ENCODE data around the gene NTN1. TPM values are rescaled to one million over a fixed set of nuclear protein-coding genes. Genes with fewer than 3 reads are reported as not detected.
A peak's percentile ranks its signal among the peaks of the same experiment; 100 is the strongest.

Gene NTN1
- total RNA-seq, 1 donor from 2014 or later, result 29.6 TPM

- H3K27ac ChIP-seq, result no peak overlapping the region
- intact Hi-C loops (cut with DNase I), result no loop called here
- H3K9me3 ChIP-seq, result no peaks in the 10 kb centered on the region
- H3K4me3 ChIP-seq, result no peak overlapping the region
- no peaks in the 10 kb centered on the region for H3K27me3 ChIP-seq
- H3K36me3 ChIP-seq, result no peaks in the 10 kb centered on the region
- H3K4me1 ChIP-seq, result peaks cover 7 to 13% of the 10 kb centered on the region in 2 donors
- no peak for DNase-seq (ENCODE audit: low spot score in 2 of 2)
- TF ChIP-seq, protein P1, sequence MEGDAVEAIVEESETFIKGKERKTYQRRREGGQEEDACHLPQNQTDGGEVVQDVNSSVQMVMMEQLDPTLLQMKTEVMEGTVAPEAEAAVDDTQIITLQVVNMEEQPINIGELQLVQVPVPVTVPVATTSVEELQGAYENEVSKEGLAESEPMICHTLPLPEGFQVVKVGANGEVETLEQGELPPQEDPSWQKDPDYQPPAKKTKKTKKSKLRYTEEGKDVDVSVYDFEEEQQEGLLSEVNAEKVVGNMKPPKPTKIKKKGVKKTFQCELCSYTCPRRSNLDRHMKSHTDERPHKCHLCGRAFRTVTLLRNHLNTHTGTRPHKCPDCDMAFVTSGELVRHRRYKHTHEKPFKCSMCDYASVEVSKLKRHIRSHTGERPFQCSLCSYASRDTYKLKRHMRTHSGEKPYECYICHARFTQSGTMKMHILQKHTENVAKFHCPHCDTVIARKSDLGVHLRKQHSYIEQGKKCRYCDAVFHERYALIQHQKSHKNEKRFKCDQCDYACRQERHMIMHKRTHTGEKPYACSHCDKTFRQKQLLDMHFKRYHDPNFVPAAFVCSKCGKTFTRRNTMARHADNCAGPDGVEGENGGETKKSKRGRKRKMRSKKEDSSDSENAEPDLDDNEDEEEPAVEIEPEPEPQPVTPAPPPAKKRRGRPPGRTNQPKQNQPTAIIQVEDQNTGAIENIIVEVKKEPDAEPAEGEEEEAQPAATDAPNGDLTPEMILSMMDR (IDR thresholded peaks at IDR 0.05), result no peak
These were observed 59.1 kb downstream of the NTN1 start for GRCh38 chr17:9080296-9080914.

DNA sequence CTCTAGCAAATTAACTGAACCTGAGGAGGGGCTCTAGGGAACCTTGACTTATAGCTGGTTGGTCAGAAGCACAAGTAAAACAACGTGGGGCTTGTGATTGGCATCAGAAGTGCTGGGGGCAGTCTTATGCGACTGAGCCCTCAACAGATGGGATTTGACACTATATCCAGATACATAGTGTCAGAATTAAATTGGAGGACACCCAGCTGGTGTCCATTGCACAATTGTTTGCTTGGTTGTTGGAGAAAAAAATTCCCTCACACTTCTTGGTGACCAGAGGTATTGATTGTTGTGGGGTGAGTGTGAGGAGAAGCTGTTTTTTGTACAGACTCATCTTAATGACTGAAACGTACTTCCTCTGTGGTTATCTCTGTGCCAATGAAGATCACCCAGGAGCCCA is 59.7 kb downstream of the NTN1 start:
- Histone ChIP-seq H3K9me3 (no peaks in the 10 kb centered on the region), H3K27ac (no peak overlapping the region), H3K4me3 (no peak overlapping the region), H3K27me3 (no peaks in the 10 kb centered on the region), H3K36me3 (no peaks in the 10 kb centered on the region), H3K4me1 (peaks cover 7 to 11% of the 10 kb centered on the region in 2 donors)
- TF ChIP-seq, protein P1 (IDR thresholded peaks at IDR 0.05), result no peak
- DNase-seq (ENCODE audit: low spot score in 2 of 2), result no peak
- intact Hi-C loops (cut with DNase I), result no loop called here

DNA sequence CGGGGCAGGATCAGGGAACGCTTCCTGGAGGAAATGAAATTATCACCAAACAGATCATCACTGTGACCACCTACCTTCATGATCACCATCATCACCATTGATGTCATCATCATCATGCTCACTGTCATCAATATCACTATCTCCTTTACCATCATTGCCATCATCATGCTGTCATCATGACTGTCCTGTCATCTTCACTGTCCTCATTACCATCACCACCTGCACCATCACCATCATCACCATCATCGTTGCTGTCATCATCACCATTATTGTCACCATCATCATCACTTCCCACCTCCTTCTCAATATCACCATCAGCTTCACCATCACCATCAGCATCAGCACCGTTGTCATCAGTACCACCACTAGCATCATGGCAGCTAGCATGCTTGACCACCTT is 65.3 kb downstream of the NTN1 start:
- no peak overlapping the region for H3K27ac ChIP-seq
- TF ChIP-seq, protein P1 (IDR thresholded peaks at IDR 0.05), result no peak
- no peaks in the 10 kb centered on the region for H3K9me3 ChIP-seq
- DNase-seq (ENCODE audit: low spot score in 2 of 2), result no peak
- peaks cover 7 to 15% of the 10 kb centered on the region in 2 donors for H3K4me1 ChIP-seq
- no peaks in the 10 kb centered on the region for H3K36me3 ChIP-seq
- H3K4me3 ChIP-seq, result no peak overlapping the region
- intact Hi-C loops (cut with DNase I), result no loop called here
- no peaks in the 10 kb centered on the region for H3K27me3 ChIP-seq

DNA sequence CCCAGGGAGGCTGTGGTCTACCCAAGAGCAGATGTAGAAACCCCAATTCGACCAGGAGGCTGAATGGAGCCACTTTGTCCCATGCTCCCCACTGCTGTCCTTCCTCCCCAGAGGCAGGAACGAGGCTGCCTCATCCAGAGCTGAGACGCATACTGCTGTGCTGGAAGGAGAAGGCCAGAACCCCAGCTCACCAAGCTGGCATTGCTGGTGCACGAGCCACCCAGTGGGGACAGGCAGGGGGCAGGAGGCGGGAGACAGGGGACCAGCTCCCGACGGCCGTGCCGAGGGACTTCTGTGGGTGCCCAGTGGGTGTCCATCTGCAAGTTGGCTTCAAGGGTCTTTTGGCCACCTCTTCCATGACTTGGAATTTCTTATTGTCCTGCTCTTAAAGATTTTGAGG is 66.6 kb downstream of the NTN1 start:
- H3K9me3 ChIP-seq, result no peaks in the 10 kb centered on the region
- intact Hi-C loops (cut with DNase I), result no loop called here
- H3K4me3 ChIP-seq, result no peak overlapping the region
- H3K36me3 ChIP-seq, result no peaks in the 10 kb centered on the region
- H3K27ac ChIP-seq, result no peak overlapping the region
- no peaks in the 10 kb centered on the region for H3K27me3 ChIP-seq
- DNase-seq (ENCODE audit: low spot score in 2 of 2), result no peak
- TF ChIP-seq, protein P1 (IDR thresholded peaks at IDR 0.05), result no peak
- peaks cover 7 to 15% of the 10 kb centered on the region in 2 donors for H3K4me1 ChIP-seq

GRCh38 chr17:9090641-9091096 is 69.4 kb downstream of the NTN1 start:
- peak; percentile 18 to 84 for DNase-seq (ENCODE audit: low spot score in 2 of 2)
- H3K4me1 ChIP-seq, result peaks cover 7 to 18% of the 10 kb centered on the region in 2 donors
- TF ChIP-seq, protein P1 (IDR thresholded peaks at IDR 0.05), result no peak
- H3K27me3 ChIP-seq, result no peaks in the 10 kb centered on the region
- intact Hi-C loops (cut with DNase I), result loop anchor here (2.0 kb wide), 2 partner anchors 18 to 62 kb away; no protein-coding TSS in a partner anchor
- no peaks in the 10 kb centered on the region for H3K9me3 ChIP-seq
- peak overlapping the region in 1 of 2 donors; percentile 33 for H3K4me3 ChIP-seq
- H3K27ac ChIP-seq, result peak overlapping the region; percentile 74 to 83
- H3K36me3 ChIP-seq, result no peaks in the 10 kb centered on the region

Data from ascending aorta (tissue), 2 donors.